GM19099 (cell line): ENCODE data around the gene NXT1.

ENCODE experiments used
- POLR2A ChIP-seq: IDR thresholded peaks from 3 replicates; pipeline ENCODE4 v1.6.1; 2011; ENCODE audit warnings: low read depth; ENCODE audit not compliant: insufficient read length; ENCODE audit errors: extremely low read depth

NXT1 gene

GRCh38 chr20:23349338-23350195 lies 1.0 kb upstream of the NXT1 start:
- no peak for TF ChIP-seq POLR2A

GRCh38 chr20:23350904-23351838 lies 580 bp downstream of the NXT1 start:
- TF ChIP-seq POLR2A, result peak; percentile 11

- no peak for TF ChIP-seq POLR2A
Measured at GRCh38 chr20:23356203-23356602, 5.6 kb downstream of the NXT1 start.

- peak; percentile 77 for TF ChIP-seq POLR2A
Measured at GRCh38 chr20:23357767-23358562, 7.4 kb downstream of the NXT1 start.

GRCh38 chr20:23358563-23358906 lies 7.9 kb downstream of the NXT1 start:
- no peak for TF ChIP-seq POLR2A

GRCh38 chr20:23358923-23359593 lies 8.5 kb downstream of the NXT1 start:
- no peak for TF ChIP-seq POLR2A

- no peak for TF ChIP-seq POLR2A
Measured at GRCh38 chr20:23360531-23360930, 9.9 kb downstream of the NXT1 start.

GRCh38 chr20:23361119-23361475 lies 10.5 kb downstream of the NXT1 start:
- no peak for TF ChIP-seq POLR2A

GRCh38 chr20:23361476-23362391 lies 11.1 kb downstream of the NXT1 start, which contains the start of gene GZF1:
Gene GZF1 (plus strand): TSS chr20:23362182. CDS start chr20:23364384, 2,202 bp downstream.
- peak; percentile 87 for TF ChIP-seq POLR2A

GRCh38 chr20:23362392-23363256 lies 12.0 kb downstream of the NXT1 start:
- no peak for TF ChIP-seq POLR2A

GRCh38 chr20:23363257-23363649 lies 12.7 kb downstream of the NXT1 start:
- no peak for TF ChIP-seq POLR2A

GRCh38 chr20:23365390-23366165 lies 15.0 kb downstream of the NXT1 start:
- no peak for TF ChIP-seq POLR2A
